ENCODE results near the gene CEP152.

CEP152 gene

GRCh38 chr15:48696627-48697312 is 114.1 kb downstream of the CEP152 start:
- no peak for DNase-seq

DNA sequence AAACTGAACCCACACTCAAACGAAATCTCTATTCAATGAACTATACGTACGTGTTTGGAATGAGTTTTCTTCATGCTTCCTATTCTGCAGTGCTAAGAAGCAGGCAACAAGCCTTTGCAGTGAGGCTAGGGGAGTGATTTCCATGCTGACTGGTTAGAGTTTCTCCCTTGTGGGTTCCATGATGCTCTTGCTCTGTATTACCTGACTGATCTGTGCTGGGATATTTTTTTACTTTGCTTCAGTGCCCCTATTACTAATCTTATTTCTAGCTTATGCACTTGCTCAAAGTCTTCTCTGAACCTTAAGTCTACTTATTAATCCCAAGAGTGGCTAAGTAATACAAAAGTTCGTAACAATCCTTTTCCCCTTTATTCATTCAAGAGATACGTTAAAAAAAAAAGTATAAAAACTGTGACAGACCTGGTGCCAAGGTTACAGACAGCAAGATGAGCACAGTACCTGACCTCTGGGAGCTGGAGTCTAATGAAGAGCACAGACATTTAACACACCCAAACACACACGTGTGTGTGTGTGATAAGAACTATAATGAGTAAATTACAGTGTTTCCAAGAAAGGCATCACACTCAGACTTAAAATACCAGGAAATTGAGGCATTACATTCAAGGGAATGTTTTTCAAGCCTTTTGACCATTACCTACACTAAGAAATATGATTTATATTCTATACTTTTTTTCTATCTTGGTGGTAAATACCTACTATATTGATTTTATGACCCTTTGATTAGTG is 114.9 kb downstream of the CEP152 start:
- no peak for DNase-seq

GRCh38 chr15:48695088-48695826 is 115.6 kb downstream of the CEP152 start:
- no peak for DNase-seq

GRCh38 chr15:48693484-48693883 is 117.4 kb downstream of the CEP152 start:
- no peak for DNase-seq

DNA sequence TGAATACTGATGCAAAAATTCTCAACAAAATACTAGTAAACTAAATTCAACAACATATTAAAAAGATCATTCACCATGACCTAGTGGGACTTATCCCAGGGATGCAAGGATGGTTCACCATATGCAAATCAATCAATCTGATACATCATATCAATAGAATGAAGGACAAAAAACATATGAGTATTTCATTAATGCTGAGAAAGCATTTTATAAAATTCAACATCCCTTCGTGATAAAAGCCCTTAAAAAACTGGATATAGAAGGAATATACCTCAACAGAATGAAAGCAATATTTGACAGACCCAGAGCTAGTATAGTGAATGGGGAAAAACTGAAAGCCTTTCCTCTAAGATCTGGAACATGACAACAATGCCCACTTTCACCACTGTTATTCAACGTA is 122.4 kb downstream of the CEP152 start:
- no peak for DNase-seq

All from NCI-H2029 (cell line).